GM18858 (cell line): ENCODE data around the gene UST.
"Not testable (repeated sequence)": the region's sequence is repeated elsewhere in the genome, so short reads cannot be mapped to it uniquely, and the experiment has no call there.

Source experiments
- ATAC-seq: cut with Tn5 transposase; IDR thresholded peaks from one replicate; pipeline ENCODE4 v1.9.1; 2021; ENCODE audit not compliant: unreplicated experiment

The UST gene

DNA sequence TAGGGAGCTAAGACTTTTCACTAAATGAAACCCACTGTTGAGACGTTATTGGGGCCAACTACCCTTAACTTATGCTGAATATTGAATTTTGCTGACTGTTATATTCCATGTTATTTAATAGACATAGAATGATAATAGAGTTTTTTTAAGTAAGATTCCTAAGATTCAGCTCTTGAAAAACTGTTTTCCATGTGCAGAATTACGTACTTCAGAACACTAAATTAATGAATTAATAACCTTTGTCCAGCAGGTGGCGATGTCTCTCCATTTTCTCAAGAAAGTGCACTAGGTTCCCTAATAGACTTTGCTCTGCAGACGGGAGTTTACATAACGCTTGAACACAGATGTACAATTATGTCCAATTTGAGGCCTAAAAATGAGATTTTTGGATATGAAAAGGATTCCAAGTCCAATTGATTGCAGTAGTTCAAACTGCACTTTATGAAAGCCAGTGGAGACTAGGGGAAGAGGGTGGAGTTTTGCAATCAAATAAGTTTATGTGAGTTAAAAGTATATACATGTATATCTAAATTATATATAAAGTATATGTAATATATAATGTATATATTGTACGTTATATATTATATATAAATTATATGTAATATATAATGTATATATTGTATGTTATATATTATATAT is 282.1 kb downstream of the UST start:
- ATAC-seq = no peak

DNA sequence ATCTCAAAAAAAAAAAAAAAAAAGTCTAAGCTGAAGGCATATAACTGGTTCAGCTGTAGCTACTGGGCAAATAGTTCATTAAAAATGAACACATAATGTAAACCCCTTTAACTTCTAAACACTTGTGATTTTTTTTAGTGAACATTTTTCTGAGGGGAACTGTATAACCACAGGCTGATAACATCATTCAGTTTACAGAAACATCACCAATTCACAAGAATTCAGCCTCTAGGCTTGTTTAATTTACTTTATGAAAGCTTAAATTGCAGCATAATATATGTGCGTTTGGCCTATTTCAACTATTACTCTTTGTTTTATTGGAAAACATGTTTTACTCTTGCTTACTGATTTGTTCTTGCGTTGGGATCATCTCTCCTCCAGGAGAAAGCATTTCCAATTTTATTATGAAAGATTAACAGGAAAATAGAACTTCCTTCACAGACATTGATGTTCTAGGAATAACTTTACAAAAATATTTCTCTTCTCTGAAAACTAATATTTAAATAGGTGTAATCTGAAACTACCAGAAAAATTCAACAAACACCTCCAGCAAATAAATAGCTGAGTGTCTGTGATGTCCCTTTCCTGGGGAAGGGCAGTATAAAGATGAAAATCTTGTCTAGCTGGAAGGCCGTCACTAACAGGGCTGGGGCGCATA is 284.5 kb downstream of the UST start:
- ATAC-seq = no peak

- ATAC-seq = peak; percentile 3
Measured at GRCh38 chr6:149031859-149032598, 285.2 kb downstream of the UST start.

GRCh38 chr6:149032599-149033405 is 286.0 kb downstream of the UST start:
- ATAC-seq = peak; percentile 77

DNA sequence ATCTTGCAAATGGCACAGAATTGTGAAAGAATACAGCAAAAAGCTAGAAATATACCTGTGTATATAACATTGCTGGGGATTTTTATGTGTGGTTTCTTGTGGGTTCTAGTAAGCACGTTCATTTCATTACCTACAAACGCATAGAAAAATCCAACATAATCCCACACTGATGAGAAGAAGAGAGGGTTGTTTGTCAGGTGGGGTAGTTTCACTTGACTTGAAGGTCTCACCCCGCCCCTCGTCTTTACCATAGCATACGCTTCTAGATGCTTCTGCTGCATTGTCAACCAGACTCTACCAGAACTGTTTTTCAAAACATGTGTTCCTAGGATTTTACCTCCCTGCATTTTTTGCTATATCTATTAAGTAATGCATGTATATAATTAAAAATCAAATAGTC is 286.6 kb downstream of the UST start:
- peak; percentile 22 for ATAC-seq

DNA sequence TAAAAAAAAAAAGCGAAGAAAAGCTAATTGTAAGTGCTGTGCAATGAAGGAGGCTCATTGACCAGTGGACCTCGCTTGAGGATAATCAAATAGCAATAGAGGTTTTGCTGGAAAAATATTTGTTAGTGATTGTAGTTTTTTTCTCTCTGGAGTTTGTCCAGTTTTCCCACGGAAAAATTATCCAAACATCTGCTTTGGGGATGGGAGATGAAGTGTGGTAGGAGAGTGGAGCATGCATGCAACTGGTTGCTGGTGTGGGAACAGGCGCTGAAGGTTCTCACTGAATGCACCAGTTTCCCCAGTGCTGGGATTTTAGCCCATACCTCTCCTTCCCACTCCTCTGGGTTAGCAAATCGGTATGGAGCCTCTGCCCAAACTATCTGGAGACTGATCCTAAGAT is 288.9 kb downstream of the UST start:
- no peak for ATAC-seq

GRCh38 chr6:149037051-149037671 is 290.3 kb downstream of the UST start:
- ATAC-seq = no peak

- not testable (repeated sequence) for ATAC-seq
Measured at GRCh38 chr6:149039025-149039424, 292.2 kb downstream of the UST start.

DNA sequence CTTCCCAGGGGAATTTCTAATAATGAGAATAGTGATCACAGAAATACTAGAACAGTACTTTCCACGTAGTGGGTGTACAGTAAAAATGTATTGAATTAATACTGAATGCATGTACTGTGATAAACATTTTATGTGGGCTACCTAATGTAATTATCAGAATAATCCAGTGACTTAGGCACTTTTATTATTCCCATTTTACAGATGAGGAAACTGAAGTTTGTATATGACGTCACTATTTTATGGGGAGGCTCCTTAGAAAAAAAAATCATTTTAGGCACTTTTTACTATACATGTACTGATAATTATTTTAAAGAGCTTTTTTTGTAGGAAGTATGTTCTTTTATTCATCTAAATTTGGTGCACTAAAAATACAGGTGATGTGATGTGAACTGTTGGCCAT is 295.1 kb downstream of the UST start:
- no peak for ATAC-seq

- no peak for ATAC-seq
Measured at GRCh38 chr6:149043476-149044130, 296.8 kb downstream of the UST start.

- no peak for ATAC-seq
Measured at GRCh38 chr6:149044528-149044927, 297.7 kb downstream of the UST start.

DNA sequence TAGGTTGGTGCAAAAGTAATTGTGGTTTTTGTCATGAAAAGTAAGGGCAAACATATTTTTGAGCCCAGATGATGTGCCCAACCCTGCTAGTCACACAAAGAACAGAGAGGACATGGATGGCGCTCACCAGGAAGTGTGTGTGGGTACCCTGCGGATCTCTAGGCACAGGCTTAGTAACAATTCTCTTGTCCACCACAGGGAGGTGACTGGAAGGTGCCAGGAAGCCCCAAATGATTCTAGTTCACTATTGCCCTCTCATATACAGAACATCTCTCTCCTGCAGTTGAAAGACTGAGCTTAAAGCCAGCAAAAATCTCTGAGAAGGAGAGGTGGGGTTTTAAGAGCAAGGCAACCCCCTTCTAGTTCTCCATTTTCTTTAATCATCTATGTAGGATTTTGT is 298.6 kb downstream of the UST start:
- peak; percentile 41 for ATAC-seq

- no peak for ATAC-seq
Measured at GRCh38 chr6:149046164-149046821, 299.5 kb downstream of the UST start.

- peak; percentile 77 for ATAC-seq
Measured at GRCh38 chr6:149046822-149047246, 300.0 kb downstream of the UST start.

GRCh38 chr6:149049230-149049629 is 302.4 kb downstream of the UST start:
- no peak for ATAC-seq

DNA sequence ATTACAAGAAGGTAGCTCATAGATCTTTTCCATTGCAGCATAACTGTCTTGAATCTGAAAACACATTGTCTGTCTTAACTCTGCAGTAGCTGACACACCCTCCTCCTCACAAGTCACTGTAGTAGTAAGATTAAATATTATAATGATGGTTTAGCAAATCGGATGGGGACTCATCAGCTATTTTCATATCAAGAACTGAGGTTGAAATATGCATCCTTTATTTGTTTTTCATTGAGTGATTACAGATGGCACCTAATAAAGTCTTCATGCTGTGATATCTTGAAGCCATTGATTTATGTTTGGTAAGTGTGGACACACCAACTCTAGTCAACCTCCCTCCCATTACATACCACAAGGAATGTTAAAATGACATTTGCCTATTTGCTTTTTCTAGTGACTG is 303.3 kb downstream of the UST start:
- ATAC-seq = no peak

- ATAC-seq = peak; percentile 48
Measured at GRCh38 chr6:149052350-149053106, 305.7 kb downstream of the UST start.

GRCh38 chr6:149053848-149054558 is 307.2 kb downstream of the UST start:
- no peak for ATAC-seq
